Lower lobe of right lung (tissue), 2 donors: ENCODE measurements around the gene KCNAB1. TPM values are rescaled to one million over a fixed set of nuclear protein-coding genes. Genes with fewer than 3 reads are reported as not detected.

Experiments used
- ATAC-seq, 2 donors: fragments of 200-7000 bp; cut with Tn5 transposase; one replicate each; pipeline ENCODE4 v1.9.1; 2020 to 2022; ENCODE audit warnings: mild to moderate bottlenecking in 2 of 2, moderate library complexity in 2 of 2
- DNase-seq: peaks from one replicate; pipeline ENCODE4 v3.0.0-alpha.2; 2020
- H3K27ac ChIP-seq: fragments of 200-600 bp; one replicate; pipeline ENCODE4 v1.8.0; 2022
- H3K27me3 ChIP-seq: fragments of 200-600 bp; one replicate; pipeline ENCODE4 v1.8.0; 2022; ENCODE audit warnings: low read depth
- H3K36me3 ChIP-seq: fragments of 200-600 bp; one replicate; pipeline ENCODE4 v1.8.0; 2022; ENCODE audit warnings: mild to moderate bottlenecking
- H3K4me1 ChIP-seq: fragments of 200-600 bp; one replicate; pipeline ENCODE4 v1.8.0; 2022
- H3K4me3 ChIP-seq: fragments of 200-600 bp; one replicate; pipeline ENCODE4 v1.8.0; 2022; ENCODE audit warnings: mild to moderate bottlenecking
- H3K9me3 ChIP-seq: fragments of 200-600 bp; one replicate; pipeline ENCODE4 v1.8.0; 2022
- CTCF ChIP-seq: fragments of 200-600 bp; IDR thresholded peaks from one replicate; pipeline ENCODE4 v1.8.0; 2022; ENCODE audit warnings: antibody characterized with exemption, mild to moderate bottlenecking
- intact Hi-C: fragments of 100-400 bp; cut with DNase I; formaldehyde crosslinking; loops from one replicate; pipeline ENCODE4 v1.11.0; 2022
- total RNA-seq: library from RNA; stranded (reverse); fragmentation: NEBNext Ultra II Directional; extraction: Animal tissue kit (Norgen Biotek cat#: 25700); gene quantifications from one replicate; pipeline ENCODE4 v1.2.1, GENCODE V29; 2021
- donor health status: DM: no; HTN: yes; CAD: no; lungs with severe emphysema.

Gene KCNAB1
- total RNA-seq, 1 donor from 2014 or later = 4.7 TPM

- intact Hi-C loops = no loop called here
- H3K36me3 ChIP-seq = no peaks in the 10 kb centered on the region
Observed at GRCh38 chr3:156431334-156432124, 311.2 kb downstream of the KCNAB1 start.

GRCh38 chr3:156432563-156432962 lies 312.2 kb downstream of the KCNAB1 start:
- no peaks in the 10 kb centered on the region for H3K9me3 ChIP-seq
- no peak overlapping the region for H3K27ac ChIP-seq
- H3K4me1 ChIP-seq = no peaks in the 10 kb centered on the region
- no peaks in the 10 kb centered on the region for H3K36me3 ChIP-seq
- H3K4me3 ChIP-seq = no peak overlapping the region
- intact Hi-C loops = no loop called here
- DNase-seq (no peak), ATAC-seq (no peak)
- no peak for TF ChIP-seq CTCF
- H3K27me3 ChIP-seq = no peaks in the 10 kb centered on the region

More at GRCh38 chr3:156431334-156432124, 311.2 kb downstream of the KCNAB1 start:
- no peak overlapping the region for H3K4me3 ChIP-seq
- no peak overlapping the region for H3K27ac ChIP-seq
- ATAC-seq (no peak), DNase-seq (no peak)
- no peaks in the 10 kb centered on the region for H3K9me3 ChIP-seq
- no peaks in the 10 kb centered on the region for H3K27me3 ChIP-seq
- no peaks in the 10 kb centered on the region for H3K4me1 ChIP-seq
- no peak for TF ChIP-seq CTCF

- ATAC-seq = no peak
Observed at GRCh38 chr3:156433138-156433537, 312.8 kb downstream of the KCNAB1 start.

GRCh38 chr3:156433910-156434309 lies 313.5 kb downstream of the KCNAB1 start:
- H3K36me3 ChIP-seq = no peaks in the 10 kb centered on the region
- intact Hi-C loops = no loop called here
- H3K4me3 ChIP-seq = no peak overlapping the region
- no peaks in the 10 kb centered on the region for H3K27me3 ChIP-seq
- no peaks in the 10 kb centered on the region for H3K4me1 ChIP-seq
- TF ChIP-seq CTCF = no peak
- ATAC-seq (no peak), DNase-seq (no peak)
- no peaks in the 10 kb centered on the region for H3K9me3 ChIP-seq
- H3K27ac ChIP-seq = no peak overlapping the region

More at GRCh38 chr3:156433138-156433537, 312.8 kb downstream of the KCNAB1 start:
- Histone ChIP-seq H3K9me3 (no peaks in the 10 kb centered on the region), H3K36me3 (no peaks in the 10 kb centered on the region), H3K27ac (no peak overlapping the region), H3K4me1 (no peaks in the 10 kb centered on the region), H3K4me3 (no peak overlapping the region), H3K27me3 (no peaks in the 10 kb centered on the region)
- intact Hi-C loops = no loop called here
- no peak for DNase-seq
- TF ChIP-seq CTCF = no peak

GRCh38 chr3:156434921-156435320 lies 314.5 kb downstream of the KCNAB1 start:
- ATAC-seq (no peak), DNase-seq (no peak)
- Histone ChIP-seq H3K27ac (no peak overlapping the region), H3K9me3 (no peaks in the 10 kb centered on the region), H3K4me3 (no peak overlapping the region), H3K4me1 (no peaks in the 10 kb centered on the region), H3K36me3 (no peaks in the 10 kb centered on the region), H3K27me3 (no peaks in the 10 kb centered on the region)
- intact Hi-C loops = no loop called here
- no peak for TF ChIP-seq CTCF
